HG02981 (cell line): ENCODE data around the gene CFAP221.
"Not testable (repeated sequence)": the region's sequence is repeated elsewhere in the genome, so short reads cannot be mapped to it uniquely, and the experiment has no call there.

Experiments used
- ATAC-seq: cut with Tn5 transposase; IDR thresholded peaks from one replicate; pipeline ENCODE4 v1.9.1; 2021; ENCODE audit warnings: mild to moderate bottlenecking, moderate library complexity; ENCODE audit not compliant: unreplicated experiment

Gene CFAP221

DNA sequence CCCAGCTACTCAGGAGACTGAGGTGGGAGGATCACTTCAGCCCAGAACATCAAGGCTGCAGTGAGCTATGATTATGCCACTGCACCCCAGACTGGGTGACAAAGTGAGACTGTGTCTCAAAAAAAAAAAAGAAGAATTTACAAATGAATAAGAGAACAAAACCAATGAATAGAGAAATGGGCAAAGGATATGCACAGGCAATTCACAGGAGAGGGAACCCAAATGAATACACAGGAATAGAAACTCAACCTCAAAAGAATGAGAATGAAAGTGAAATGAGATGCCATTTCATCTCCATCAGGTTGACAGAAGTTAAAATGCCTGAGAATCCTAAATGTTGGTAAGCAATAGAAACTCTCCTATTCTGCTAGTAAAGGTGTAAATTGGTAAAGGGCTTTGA lies 40.2 kb downstream of the CFAP221 start:
- no peak for ATAC-seq

DNA sequence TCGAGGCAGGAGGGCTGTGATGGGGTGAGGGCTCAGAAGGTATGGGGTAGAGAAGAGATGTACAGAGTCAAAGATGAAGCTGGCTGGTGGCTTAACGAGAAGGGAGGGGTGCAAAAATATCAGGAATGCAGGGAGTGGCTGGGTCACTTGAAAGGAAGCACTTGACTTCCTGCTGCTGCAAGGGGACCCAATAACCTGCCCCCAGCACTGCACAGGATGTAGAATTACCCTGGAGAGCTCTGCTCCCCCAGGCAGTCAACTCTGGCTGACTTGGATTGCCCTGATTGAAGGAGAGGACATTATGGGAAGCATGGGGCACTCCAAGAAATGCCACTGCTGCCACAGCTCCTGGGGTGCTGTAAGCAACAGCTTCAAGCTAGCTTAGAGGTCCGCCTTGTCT lies 41.8 kb downstream of the CFAP221 start:
- ATAC-seq, result no peak

DNA sequence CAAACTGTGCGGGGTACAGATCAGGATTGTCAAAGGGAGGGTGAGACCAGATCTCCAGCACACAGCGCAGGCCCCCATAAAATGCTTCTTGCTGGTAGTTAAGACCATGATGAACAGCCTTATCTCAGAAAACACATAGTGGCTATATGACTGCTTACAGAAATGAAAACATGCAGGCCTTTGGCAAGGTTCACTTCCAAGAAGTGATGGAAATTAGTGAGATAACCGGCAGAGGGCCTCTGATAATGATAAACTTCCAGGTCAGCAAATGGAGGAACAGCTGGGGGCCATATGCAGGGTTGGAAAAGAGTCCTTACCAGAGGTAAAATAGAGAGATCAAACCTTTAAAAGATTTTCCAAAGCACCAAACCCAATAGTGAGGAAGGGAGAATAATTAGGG lies 46.6 kb downstream of the CFAP221 start:
- ATAC-seq, result no peak

DNA sequence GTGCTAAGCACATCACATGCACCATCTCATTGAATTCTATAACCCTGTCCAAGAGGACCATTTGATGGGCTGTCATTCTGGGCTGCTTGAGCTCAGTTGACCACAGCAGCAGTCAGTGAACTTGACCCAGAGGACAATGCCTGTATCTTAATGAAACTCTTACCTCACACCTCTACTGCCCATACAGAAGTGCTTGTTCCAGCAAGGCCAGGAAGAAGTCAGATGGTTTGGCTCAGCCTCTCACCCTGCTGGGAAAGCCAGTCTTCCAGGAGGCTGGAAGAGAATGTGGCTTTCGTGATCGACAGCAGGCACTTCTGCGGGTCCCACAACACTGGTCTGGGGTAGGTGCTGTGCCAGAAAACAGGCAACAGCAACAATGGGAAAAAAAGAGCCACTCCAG lies 47.3 kb downstream of the CFAP221 start:
- ATAC-seq, result no peak

DNA sequence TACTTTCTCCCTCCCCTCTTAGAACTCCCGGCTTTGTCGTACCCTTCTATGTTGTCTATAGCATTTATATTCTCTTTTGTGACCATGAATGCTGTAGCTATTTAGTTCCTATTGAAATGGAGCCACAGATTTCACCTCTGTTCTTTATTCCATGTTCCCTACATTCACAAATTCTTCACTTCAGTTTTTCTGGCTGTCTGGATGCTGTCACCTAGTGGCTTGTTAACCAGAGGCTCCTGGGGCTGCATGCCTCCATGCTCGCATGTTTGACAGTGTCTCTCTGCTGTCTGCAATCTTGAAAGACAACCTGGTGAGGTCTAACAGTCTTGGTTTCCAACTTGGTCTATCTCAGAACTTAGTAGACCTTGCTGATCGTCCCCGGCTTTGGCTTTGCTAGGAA lies 48.2 kb downstream of the CFAP221 start:
- no peak for ATAC-seq

DNA sequence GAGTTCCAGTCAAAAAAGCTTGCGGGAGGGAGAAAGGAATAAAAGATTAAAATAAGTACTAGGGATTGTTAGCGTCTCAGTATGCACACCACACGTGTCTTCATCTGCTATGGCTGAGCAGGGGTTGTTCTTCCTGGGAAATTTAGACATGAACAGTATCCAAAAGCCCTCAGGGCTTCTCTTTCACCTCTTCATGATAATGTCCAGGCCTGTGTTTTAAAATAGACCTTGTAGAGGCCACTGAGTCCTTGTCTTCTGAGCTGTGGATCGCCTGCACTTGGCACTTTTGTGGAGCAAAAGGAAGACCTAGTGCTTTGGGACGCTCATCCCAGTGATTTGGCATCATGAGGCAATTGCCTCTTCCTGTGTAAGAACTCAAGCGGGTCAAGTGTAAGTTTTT lies 52.4 kb downstream of the CFAP221 start:
- ATAC-seq, result no peak

DNA sequence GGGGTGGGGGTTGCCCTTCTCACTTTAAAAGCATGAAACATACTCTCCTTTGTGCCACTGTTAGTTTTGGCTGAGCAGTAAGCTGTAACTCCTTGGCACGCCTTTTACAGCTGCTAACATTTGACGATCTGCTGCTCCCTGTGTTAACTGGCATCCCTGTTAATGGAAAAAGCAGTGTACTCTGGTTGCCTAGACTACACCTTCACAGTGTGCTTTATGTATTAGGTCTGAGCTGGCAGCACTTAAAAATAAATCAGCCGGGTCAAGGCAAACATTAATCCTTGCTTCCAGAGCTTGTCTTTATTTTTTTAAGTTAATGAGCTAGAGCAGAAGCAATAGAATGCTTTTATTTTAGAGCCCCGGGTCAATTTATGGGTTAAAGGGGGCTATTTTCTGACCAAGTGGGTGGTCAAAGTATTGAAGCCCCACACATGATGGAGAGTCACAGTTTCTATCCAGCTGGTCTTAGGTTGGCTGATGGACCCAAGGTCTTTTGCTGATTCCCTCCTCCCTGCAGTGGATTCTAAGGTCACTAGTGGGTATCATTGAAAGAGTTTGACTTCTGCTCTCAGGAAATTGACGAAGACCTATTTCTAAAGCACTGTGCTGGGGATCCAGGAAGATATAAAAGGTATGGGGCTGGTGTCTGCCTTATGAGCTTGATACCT lies 54.5 kb downstream of the CFAP221 start:
- ATAC-seq, result no peak

DNA sequence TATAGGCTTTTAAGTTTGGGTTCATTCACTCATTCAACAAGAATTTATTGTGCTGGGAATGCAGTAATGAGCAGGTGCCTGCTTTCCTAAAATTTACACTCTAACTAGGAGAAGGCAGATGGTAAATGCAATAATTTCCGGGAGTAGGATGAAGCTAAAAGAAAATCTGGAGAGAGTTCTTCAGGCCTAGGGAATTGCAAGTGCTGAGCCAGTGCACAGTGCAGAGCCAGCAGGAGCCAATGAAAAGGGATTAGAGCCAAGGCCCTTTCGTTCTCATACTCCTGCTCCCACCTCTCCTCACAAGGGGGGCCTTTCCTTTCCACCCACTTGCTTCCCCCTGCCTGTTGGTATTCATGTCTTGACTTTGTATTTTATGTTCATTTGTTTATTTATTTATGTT lies 55.1 kb downstream of the CFAP221 start:
- ATAC-seq, result no peak

DNA sequence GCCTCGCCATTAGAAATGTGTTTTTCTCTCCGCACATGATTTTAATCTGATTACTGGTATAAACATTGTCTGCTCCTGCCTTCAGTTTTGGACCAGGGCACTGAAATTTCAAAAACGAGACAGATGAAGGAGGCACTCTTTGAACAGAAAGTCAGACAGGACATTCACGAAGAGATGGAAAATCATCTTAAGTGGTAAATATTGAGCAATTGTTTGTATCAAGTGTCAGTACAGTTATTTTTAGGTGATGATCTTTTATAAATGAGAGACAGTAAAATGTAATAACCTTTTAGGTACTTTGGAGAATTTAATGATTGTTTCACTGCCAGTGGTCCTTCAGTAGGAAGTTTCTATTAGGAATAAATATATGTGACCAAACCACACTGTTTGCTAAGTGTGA lies 60.8 kb downstream of the CFAP221 start:
- ATAC-seq, result no peak

DNA sequence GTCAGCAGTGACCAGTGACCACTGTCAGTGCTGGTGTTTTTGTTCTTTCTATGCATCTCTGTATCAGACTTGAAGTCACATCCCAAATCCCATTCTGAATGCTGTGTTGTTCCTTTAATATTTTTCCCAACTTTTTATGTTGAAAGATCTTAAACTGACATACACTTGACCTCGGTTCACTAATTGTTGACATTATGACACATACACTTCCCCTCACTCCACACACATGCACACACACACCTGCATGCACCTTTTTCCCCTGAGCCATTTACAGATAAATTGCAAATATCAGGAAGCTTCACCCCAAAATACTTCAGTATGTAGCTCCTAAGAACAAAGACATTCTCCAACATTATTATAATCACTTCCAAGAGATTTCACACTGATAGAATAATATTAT lies 62.4 kb downstream of the CFAP221 start:
- no peak for ATAC-seq

DNA sequence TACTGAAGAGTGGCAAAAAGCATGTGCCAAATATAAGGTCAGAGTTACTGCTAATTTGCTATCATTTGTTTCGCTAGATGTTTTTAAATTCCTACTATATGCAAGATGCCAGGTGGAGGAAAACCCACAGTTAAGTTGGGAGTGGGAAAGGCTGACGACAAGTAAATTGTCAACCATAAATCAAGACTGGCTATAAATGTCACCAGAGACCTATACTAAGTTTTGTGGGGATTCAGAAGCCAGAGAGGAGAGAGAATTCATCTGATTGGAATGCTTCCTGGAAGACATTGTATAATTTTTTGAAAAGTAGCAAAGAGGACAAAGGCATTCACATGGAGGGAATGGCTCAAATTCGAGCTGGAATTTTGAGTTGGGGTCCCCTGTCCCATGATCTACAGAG lies 64.3 kb downstream of the CFAP221 start:
- ATAC-seq, result no peak

DNA sequence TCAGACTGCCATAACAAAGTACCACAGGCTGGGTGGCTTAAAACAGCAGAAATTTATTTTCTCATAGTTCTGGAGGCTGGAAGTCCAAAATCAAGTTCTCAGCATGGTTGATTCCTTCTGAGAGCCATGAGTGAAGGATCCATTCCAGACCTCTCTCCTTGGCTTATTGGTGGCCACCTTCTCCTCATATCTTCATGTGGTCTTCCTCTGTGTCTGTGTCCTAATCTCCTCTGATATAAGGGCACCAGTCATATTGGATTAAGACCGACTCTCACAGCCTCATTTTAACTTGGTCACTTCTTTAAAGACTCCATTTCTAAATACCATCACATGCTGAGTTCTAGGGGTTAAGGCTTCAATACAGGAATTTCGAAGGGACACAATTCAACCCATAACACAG lies 65.1 kb downstream of the CFAP221 start:
- ATAC-seq, result no peak

DNA sequence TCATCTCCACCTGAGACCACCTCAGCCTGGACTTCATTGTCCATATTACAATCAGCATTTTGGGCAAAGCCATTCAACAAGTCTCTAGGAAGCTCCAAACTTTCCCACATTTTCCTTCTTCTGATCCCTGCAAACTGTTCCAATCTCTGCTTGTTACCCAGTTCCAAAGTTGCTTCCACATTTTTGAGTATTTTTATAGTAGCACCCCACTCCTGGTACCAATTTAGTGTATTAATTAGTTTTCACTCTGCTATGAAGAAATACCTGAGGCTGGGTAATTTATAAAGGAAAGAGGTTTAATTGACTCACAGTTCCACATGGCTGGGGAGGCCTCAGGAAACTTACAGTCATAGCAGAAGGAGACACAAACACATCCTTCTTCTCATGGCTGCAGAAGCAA lies 69.9 kb downstream of the CFAP221 start:
- not testable (repeated sequence) for ATAC-seq

DNA sequence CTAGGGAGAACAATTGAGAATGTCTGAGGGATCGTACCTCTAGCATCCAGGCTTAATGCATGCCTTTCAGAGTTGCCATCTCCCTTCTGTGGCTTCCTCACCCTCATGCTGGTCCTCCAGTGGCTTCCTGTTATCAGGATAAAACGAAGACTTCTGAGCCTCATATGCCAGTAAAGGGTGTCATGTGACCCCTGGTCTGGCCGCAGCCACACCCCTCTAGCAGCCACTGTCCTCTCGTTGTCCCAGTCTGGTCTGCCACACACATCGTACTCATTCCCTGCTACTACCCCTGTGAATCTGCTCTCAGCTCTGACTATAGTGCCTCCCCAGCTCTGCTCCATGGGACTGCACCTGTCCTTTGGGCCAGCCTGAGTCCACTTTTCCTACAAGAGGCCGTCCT lies 72.2 kb downstream of the CFAP221 start:
- ATAC-seq, result no peak

DNA sequence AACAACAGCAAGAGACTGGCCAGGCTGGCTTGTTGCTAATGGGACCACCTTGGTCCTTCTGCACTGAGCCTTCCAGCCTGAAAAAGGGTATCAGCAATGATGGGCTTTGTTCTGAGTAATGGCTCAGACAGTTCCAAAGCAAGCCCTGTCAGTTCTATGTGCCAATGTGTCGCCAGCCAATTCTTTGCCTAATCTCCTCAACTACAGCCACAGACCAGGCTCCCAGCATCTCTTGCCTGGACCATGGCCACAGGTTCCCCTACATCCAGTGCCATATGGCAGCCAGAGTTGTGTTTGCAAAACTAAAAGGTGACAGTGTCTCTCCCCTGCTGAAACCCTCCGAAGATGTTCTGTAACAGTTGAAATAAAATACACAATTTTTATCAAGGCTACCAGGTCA lies 73.2 kb downstream of the CFAP221 start:
- no peak for ATAC-seq

DNA sequence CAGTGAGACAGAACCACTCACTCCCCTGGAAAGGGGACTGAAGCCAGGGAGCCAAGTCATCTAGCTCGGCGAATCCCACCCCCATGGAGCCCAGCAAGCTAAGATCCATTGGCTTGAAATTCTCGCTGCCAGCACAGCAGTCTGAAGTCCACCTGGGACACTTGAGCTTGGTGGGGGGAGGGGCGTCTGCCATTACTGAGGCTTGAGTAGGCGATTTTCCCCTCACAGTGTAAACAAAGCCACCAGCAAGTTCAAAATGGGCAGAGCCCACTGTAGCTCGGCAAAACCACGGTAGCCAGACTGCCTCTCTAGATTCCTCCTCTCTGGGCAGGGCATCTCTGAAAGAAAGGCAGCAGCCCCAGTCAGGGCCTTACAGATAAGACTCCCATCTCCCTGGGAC lies 74.5 kb downstream of the CFAP221 start:
- not testable (repeated sequence) for ATAC-seq

DNA sequence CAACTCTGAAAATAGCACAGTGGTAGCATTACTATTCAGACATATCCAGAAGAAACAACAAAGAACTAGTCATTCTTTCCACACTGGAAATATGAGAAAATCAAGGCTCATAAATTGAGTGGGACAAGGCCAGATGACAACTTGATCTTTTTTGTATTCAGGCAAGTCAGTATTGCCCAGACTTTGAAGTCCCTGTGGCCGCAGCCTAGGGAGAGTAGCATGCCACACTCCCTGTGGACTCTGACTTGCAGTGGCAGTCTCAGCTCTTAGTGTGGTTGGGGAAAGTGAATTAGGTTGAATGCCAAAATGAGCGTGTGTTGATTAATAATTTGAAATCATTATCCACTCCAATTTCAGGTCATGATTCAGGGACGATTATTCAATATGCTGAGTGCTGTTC lies 81.0 kb downstream of the CFAP221 start:
- no peak for ATAC-seq

DNA sequence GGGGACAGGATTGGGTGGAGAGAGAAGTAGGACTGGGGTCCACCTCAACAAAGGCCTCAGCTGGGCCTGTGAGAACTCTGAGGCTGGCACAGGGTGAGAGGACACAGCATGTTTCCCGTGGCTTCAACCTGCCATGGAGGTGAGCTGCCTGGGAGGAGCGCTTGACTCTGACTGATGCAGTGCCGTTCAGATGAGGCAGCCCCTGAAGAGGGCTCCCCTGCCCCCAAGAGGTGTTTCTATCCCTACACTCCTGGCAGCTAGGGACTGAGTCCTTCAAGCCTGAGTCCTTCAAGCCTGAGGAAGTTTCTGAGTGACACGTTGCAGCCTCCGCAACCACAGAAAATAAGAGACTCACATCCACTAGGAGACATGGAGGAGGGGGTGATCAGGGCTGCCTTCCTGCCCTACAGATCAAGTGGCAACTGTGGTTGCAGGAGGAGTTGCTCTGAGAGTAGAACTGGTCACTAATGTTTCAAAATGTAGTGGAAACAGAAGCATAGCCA lies 85.1 kb downstream of the CFAP221 start:
- ATAC-seq, result no peak

DNA sequence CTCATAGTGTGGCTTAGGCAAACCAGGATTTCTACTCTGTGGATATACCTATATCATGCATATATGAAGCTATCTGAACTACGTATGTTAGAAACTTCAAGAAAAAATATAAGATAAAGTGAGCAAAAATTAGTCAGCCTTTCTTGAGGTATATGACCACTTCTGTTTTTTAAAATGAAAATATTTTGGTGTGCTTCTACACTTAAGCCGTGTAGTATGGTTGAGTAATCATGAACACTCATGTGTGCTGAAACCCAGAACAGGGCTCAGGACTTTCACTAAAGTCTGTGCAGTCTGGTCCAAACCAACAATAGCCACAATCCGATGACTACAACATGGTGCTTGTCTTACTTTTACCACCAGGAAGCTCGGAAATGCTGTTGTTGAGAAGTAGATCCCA lies 85.9 kb downstream of the CFAP221 start:
- ATAC-seq, result no peak

DNA sequence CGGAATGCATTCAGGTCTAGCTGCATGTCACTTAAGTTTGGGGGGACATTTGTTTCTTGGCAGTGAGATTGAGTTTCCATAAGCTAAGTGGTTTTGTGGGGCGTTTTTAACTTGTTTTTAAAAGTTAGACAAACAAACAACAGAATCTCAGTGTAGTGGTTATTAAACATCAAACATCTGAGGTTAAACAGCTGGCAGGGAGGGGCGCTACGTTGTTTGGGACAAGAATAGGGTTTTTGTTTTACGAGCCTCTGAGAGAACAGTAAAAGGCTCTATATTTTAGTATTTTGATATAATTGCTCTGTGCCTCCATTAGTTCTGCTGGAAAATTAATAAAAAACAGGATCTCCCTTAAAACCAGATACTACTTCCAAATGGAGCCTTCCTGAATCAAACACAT lies 93.1 kb downstream of the CFAP221 start:
- no peak for ATAC-seq

DNA sequence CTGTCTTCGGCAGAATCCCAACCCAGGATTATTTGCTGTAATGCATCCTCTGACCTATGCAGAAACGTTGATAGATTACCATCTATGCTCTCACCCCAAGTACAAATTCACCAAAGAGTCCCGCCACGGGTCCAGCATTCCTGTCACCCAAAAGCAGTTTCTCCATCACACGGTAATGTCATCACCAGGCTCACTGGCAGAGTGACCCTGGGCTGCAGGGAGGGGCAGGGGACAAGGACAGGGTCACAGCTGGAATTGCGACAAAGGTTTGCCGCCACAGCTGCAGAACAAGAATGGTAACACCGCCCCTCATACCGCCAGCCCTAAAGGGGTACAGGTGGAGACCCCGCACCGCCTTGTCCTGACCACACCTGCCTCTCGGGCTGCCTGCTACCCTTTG lies 94.0 kb downstream of the CFAP221 start:
- no peak for ATAC-seq

DNA sequence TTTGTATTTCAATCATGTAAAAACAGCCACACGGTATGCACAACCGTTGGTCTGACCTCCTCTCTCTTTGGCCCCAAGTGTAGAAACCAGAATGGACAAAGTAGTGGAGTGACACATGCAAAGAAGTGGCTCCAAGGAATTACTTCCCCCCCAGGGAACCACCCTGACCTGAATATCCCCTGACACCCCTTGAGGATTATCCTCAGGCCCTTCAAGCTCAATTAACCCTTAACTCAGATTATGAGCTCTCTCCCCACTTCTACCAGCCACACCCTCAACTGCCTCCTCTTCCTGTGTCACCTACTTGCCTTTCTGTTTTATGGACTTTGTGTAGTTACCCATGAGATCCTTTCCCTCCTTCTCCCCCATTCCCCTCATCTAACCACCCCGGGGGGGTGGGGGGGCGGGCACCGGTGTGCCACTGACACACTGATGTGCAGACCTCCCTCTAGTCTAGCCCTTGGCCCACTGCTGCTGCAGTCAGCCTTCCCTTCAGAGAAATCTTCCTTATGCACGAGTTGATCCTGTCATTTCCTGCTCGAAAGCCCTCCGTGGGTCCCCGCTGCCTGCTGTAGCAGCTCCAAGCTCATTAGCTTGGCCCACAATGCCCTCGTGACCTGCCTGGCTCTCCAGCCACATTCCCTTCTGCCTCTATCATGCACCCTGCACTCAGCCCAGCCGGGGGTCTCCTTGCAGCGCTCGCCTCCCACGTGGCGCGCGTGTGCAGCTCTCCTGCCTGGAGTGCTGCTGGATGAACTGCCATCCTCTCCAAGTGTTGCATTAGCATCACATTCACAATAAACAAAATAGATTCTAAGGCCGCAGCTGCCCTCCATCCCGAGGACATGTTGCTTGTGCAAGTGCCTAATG lies 94.7 kb downstream of the CFAP221 start:
- ATAC-seq, result no peak
